ENCODE measurements around the gene ARPC2. TPM values are rescaled to one million over a fixed set of nuclear protein-coding genes. Genes with fewer than 3 reads are reported as not detected.

Gene ARPC2
- total and polyA plus RNA-seq, 2 of the 13 experiments (the other 11 are each of a cell fraction or from before 2014, with no cell fraction given), result 168 to 303 TPM

- TF ChIP-seq POGZ (CRISPR knock-in tag; IDR thresholded peaks at IDR 0.05) (peak; percentile 33; the same call in 1 of the 2 replicates), ZNF770 (CRISPR knock-in tag; IDR thresholded peaks at IDR 0.05) (0 out of 2 replicates have a peak, but pooled peaks have one; percentile 26), E2F1 (CRISPR knock-in tag; IDR thresholded peaks at IDR 0.05) (no peak), ZBTB7B (CRISPR knock-in tag; IDR thresholded peaks at IDR 0.05) (peak; percentile 62; the same call in 1 of the 2 replicates), NFKBIZ (CRISPR knock-in tag; IDR thresholded peaks at IDR 0.05) (no peak), MAZ (IDR thresholded peaks at IDR 0.05; ENCODE audit: borderline replicate concordance, low read depth, low read length) (0 out of 2 replicates have a peak, but pooled peaks have one; percentile 20), MAZ (CRISPR knock-in tag; IDR thresholded peaks at IDR 0.05; ENCODE audit: low read depth) (0 out of 2 replicates have a peak, but pooled peaks have one; percentile 61), NFRKB (IDR thresholded peaks at IDR 0.05) (no peak), ZBTB40 (IDR thresholded peaks at IDR 0.05) (no peak), ZBTB40 (CRISPR knock-in tag; IDR thresholded peaks at IDR 0.05) (peak; percentile 73; the same call in 1 of the 2 replicates), HIVEP1 (CRISPR knock-in tag; IDR thresholded peaks at IDR 0.05) (peak; percentile 36; the same call in 1 of the 2 replicates), ZNF207 (IDR thresholded peaks at IDR 0.05; ENCODE audit: borderline replicate concordance) (no peak), ZNF704 (CRISPR knock-in tag; IDR thresholded peaks at IDR 0.05; ENCODE audit: borderline replicate concordance) (no peak), HOXA3 (CRISPR knock-in tag; IDR thresholded peaks at IDR 0.05) (peak; percentile 54), FOXK2 (IDR thresholded peaks at IDR 0.05) (no peak)
These were observed 67.3 kb downstream of the ARPC2 start (continued) for GRCh38 chr2:218284106-218284811.
